Heart right ventricle (tissue), 16 donors: ENCODE data around the gene RAB44. TPM values are rescaled to one million over a fixed set of nuclear protein-coding genes. Genes with fewer than 3 reads are reported as not detected.
"Not testable (repeated sequence)": the region's sequence is repeated elsewhere in the genome, so short reads cannot be mapped to it uniquely, and the experiment has no call there.

Source experiments
- ATAC-seq, 8 donors: fragments of 200-7000 bp; cut with Tn5 transposase; one replicate each; pipeline ENCODE4 v1.9.1; 2020; ENCODE audit warnings: mild to moderate bottlenecking in 8 of 8, moderate library complexity in 8 of 8, moderate number of reproducible peaks in 1 of 8
- DNase-seq, 2 donors: peaks; one replicate each; pipeline ENCODE4 v3.0.0-alpha.2; 2020
- H3K27ac ChIP-seq, 10 donors: fragments of 200-600 bp; sonication (generic) in 2 of 10; one replicate each; pipeline versions ENCODE4 v1.5.0 to v1.8.0; 2020 to 2022; ENCODE audit warnings: mild to moderate bottlenecking in 3 of 10
- H3K27me3 ChIP-seq, 7 donors: fragments of 200-600 bp; one replicate each; pipeline ENCODE4 v1.8.0; 2021 to 2022; ENCODE audit warnings: mild to moderate bottlenecking in 2 of 7
- H3K36me3 ChIP-seq, 9 donors: fragments of 200-600 bp; sonication (generic) in 1 of 9; one replicate each; pipeline versions ENCODE4 v1.5.0 to v1.8.0; 2020 to 2022; ENCODE audit warnings: mild to moderate bottlenecking in 2 of 9
- H3K4me1 ChIP-seq, 9 donors: fragments of 200-600 bp; sonication (generic) in 1 of 9; one replicate each; pipeline versions ENCODE4 v1.5.0 to v1.8.0; 2020 to 2022; ENCODE audit warnings: mild to moderate bottlenecking in 4 of 9
- H3K4me3 ChIP-seq, 10 donors: fragments of 200-600 bp; sonication (generic) in 2 of 10; one replicate each; pipeline versions ENCODE4 v1.5.0 to v1.8.0; 2020 to 2022; ENCODE audit warnings: mild to moderate bottlenecking in 7 of 10, moderate library complexity in 2 of 10
- H3K9me3 ChIP-seq, 11 donors: fragments of 200-600 bp in 10 of 11; sonication (generic) in 2 of 11; one replicate each; pipeline versions ENCODE4 v1.5.0 to v1.8.0; 2013 to 2022; ENCODE audit warnings: mild to moderate bottlenecking in 2 of 11, control low read depth in 1 of 11, moderate library complexity in 1 of 11
- WGBS, 2 donors: extraction: QIAGEN DNeasy Blood & Tissue Kit; methylation state at CpG; one replicate each; pipeline ENCODE4 v1.1.7; 2013; ENCODE audit warnings: inconsistent platforms in 1 of 2; 5-methylcytosine and 5-hydroxymethylcytosine counted together
- intact Hi-C, 10 donors: fragments of 100-400 bp; cut with DNase I; formaldehyde crosslinking; loops; one replicate each; pipeline versions ENCODE4 v1.11.1 to v1.14.2; 2022
- polyA plus RNA-seq, 2 donors: library from polyadenylated mRNA; stranded (reverse); fragments of 200-250 nt; gene quantifications; one replicate each; pipeline ENCODE4 v1.2.3, GENCODE V29; 2013
- total RNA-seq, 10 donors: library from RNA; stranded (reverse); fragmentation: NEBNext Ultra II Directional in 3 of 10; extraction: Animal tissue kit (Norgen Biotek cat#: 25700) in 3 of 10; gene quantifications; one replicate each; pipeline versions ENCODE4 v1.2.1 to v1.2.4, GENCODE V29; 2021 to 2023
- TF ChIP-seq, protein P1 (sequence below), 9 donors: fragments of 200-600 bp; sonication (generic) in 2 of 9; IDR thresholded peaks; one replicate each; pipeline versions ENCODE4 v1.5.0 to v1.8.0; 2021 to 2022; ENCODE audit warnings: antibody characterized with exemption in 9 of 9, mild to moderate bottlenecking in 5 of 9, moderate library complexity in 1 of 9
- donor health status: Arrhythmogenic right ventricular cardiomyopathy.
- donor health status: ischemic (EF 13 %, LVEDD 7.1; RV severe dilation, severe dysfunction).
- donor health status: healthy with polysubstance abuse.
- donor health status: DM: no; HTN: yes; CAD: no.
- donor health status: DM: no; HTN: no; CAD: no.
- donor health status: ischemic (EF 25% LVEDD 6.9; RV normal size, moderate dysfunction).
- donor health status: ischemic (EF 25% LVEDD 5.7; RV mildly dilated, moderate dysfunction).
- donor health status: healthy.
- donor health status: DM: yes; HTN: yes; CAD: no.
- donor health status: Ischemic cardiomyopathy.
- donor health status: ischemic (EF 35%, LVEDD 5.7; RV mildly dilated, moderate dysfunction).
- donor health status: nonischemic (EF 11% LVEDD 7.7; RV severe dilation, severe dysfunction).
- donor health status: DM: yes; HTN: yes; CAD: no.
- donor health status: PGD.
- donor health status: ischemic (EF 29% LVEDD 5.4; RV normal size, mild dysfunction).
- donor health status: nonischemic (EF 23%, LVEDD 6.1; RV moderate dilation, normal function).

Gene RAB44
- total and polyA plus RNA-seq, 12 donors: 0.03 to 0.39 (median 0.06) TPM; not detected in 6

DNA sequence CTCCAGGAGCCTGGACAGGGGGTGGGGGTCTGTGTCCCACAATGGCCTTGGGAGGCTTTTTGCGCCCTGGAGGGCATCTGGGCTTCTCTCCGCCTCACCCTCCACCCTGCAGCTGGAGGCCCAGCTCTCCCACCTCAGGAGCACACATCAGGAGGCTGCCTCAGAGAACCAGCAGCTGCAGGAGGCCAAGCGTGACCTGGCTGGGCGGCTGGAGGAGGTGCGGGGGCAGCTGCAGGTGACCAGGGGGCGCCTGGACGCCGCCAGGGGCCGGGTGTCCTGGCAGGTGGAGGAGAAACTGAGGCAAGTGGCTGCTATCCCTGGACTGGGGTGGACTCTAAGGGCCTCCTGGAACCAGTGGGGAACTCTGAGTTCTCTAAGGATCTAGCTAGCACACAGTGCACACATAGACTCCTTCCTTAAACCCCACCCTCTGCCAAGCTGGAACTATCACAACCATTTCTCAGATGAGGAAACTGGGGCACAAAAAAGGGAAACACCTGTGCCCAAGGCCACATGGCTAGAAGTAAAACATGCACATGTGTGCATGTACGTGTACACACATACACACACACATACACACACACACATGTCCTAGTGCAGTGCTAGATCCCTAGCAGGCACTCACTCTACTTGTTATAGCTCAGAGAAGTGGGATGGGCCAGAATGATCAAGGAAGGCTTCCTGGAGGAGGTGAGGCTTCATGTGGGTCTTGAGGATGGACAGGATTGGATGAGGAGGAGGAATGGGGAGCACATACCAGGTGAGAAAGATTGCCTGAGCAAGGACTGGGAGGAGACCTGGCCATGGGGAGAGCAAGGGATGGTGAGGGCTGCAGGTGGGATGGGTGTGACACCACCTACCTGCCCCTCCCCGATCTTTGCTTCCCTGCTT, 22.9 kb downstream of the RAB44 start:
- no peaks in the 10 kb centered on the region for H3K36me3 ChIP-seq
- no peaks in the 10 kb centered on the region for H3K27me3 ChIP-seq
- 92% methylated on average over 11 of the region's 11 CpGs for WGBS, 2 donors
- H3K4me1 ChIP-seq: no peaks in the 10 kb centered on the region
- intact Hi-C loops: loop anchor here in 1 of 10 donors (10.0 kb wide), 1 partner anchor 106 kb away; no protein-coding TSS in a partner anchor
- ATAC-seq (no peak), DNase-seq (no peak)
- no peak overlapping the region for H3K4me3 ChIP-seq
- TF ChIP-seq, protein P1, sequence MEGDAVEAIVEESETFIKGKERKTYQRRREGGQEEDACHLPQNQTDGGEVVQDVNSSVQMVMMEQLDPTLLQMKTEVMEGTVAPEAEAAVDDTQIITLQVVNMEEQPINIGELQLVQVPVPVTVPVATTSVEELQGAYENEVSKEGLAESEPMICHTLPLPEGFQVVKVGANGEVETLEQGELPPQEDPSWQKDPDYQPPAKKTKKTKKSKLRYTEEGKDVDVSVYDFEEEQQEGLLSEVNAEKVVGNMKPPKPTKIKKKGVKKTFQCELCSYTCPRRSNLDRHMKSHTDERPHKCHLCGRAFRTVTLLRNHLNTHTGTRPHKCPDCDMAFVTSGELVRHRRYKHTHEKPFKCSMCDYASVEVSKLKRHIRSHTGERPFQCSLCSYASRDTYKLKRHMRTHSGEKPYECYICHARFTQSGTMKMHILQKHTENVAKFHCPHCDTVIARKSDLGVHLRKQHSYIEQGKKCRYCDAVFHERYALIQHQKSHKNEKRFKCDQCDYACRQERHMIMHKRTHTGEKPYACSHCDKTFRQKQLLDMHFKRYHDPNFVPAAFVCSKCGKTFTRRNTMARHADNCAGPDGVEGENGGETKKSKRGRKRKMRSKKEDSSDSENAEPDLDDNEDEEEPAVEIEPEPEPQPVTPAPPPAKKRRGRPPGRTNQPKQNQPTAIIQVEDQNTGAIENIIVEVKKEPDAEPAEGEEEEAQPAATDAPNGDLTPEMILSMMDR (IDR thresholded peaks at IDR 0.05): no peak
- no peak overlapping the region for H3K27ac ChIP-seq
- H3K9me3 ChIP-seq: no peaks in the 10 kb centered on the region

- no peak for ATAC-seq
- WGBS, 2 donors: 88 to 91% methylated on average over 15 of the region's 15 CpGs
- TF ChIP-seq, protein P1 (IDR thresholded peaks at IDR 0.05): no peak
- Histone ChIP-seq H3K9me3 (no peaks in the 10 kb centered on the region), H3K4me1 (peaks cover 0 to 5% (median 0%) of the 10 kb centered on the region in 9 donors), H3K27me3 (no peaks in the 10 kb centered on the region), H3K4me3 (no peak overlapping the region), H3K36me3 (no peaks in the 10 kb centered on the region), H3K27ac (no peak overlapping the region)
- no peak for DNase-seq
- intact Hi-C loops: loop anchor here in 1 of 10 donors (10.0 kb wide), 1 partner anchor 107 kb away; no protein-coding TSS in a partner anchor
Observed at GRCh38 chr6:36721369-36722140, 23.9 kb downstream of the RAB44 start.

GRCh38 chr6:36722365-36722764, 24.7 kb downstream of the RAB44 start:
- TF ChIP-seq, protein P1 (IDR thresholded peaks at IDR 0.05): no peak
- Histone ChIP-seq H3K4me3 (no peak overlapping the region), H3K27me3 (no peaks in the 10 kb centered on the region), H3K4me1 (peaks cover 0 to 5% (median 0%) of the 10 kb centered on the region in 9 donors), H3K27ac (no peak overlapping the region), H3K36me3 (no peaks in the 10 kb centered on the region), H3K9me3 (no peaks in the 10 kb centered on the region)
- intact Hi-C loops: loop anchor here in 1 of 10 donors (10.0 kb wide), 1 partner anchor 108 kb away; no protein-coding TSS in a partner anchor
- no peak for DNase-seq
- ATAC-seq: no peak
- 90 to 92% methylated on average over 10 of the region's 10 CpGs for WGBS, 2 donors

DNA sequence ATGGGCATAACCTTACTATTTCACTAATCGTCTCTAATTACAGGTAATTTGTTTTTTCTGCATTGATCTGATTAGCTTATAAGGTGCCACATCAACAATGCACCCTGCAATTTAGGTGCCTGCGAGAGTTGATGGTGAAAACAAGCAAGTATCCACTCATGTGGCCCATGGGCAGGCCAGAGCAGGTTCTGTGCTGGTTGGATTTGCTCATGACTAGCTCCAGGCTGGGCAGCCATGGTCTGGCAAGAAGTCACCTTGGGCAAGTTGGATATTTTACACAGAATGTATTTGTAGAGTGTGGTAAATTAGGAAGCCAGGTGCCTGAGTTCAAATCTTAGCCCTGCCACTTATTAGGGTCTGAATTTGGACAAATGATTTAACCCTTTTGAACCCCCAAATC, 25.3 kb downstream of the RAB44 start:
- H3K27ac ChIP-seq: no peak overlapping the region
- WGBS, 2 donors: 91 to 97% methylated on average over 2 of the region's 2 CpGs
- no peak for DNase-seq
- ATAC-seq: no peak
- TF ChIP-seq, protein P1 (IDR thresholded peaks at IDR 0.05): no peak
- no peaks in the 10 kb centered on the region for H3K36me3 ChIP-seq
- H3K4me1 ChIP-seq: peaks cover 0 to 9% (median 0%) of the 10 kb centered on the region in 9 donors
- H3K27me3 ChIP-seq: no peaks in the 10 kb centered on the region
- H3K9me3 ChIP-seq: no peaks in the 10 kb centered on the region
- no peak overlapping the region for H3K4me3 ChIP-seq
- intact Hi-C loops: loop anchor here in 1 of 10 donors (10.0 kb wide), 1 partner anchor 108 kb away; no protein-coding TSS in a partner anchor

GRCh38 chr6:36723992-36724391, 26.4 kb downstream of the RAB44 start:
- not testable (repeated sequence) for H3K27ac ChIP-seq, H3K9me3 ChIP-seq, H3K4me3 ChIP-seq, ATAC-seq, H3K36me3 ChIP-seq, H3K27me3 ChIP-seq, DNase-seq
- peaks cover 0 to 20% (median 3%) of the 10 kb centered on the region in 9 donors for H3K4me1 ChIP-seq
- WGBS, 2 donors: 95 to 97% methylated on average over 4 of the region's 4 CpGs
- intact Hi-C loops: loop anchor here in 2 of 10 donors (2.0 to 10.0 kb wide), 2 partner anchors 109 kb away; no protein-coding TSS in a partner anchor
